ENCODE measurements around the gene FGG.
"Not testable (repeated sequence)": the region's sequence is repeated elsewhere in the genome, so short reads cannot be mapped to it uniquely, and the experiment has no call there.

FGG gene

GRCh38 chr4:154611833-154612232 is 623 bp downstream of the FGG start:
- DNase-seq (ENCODE audit: low read depth, low spot score), result no peak

GRCh38 chr4:154610582-154610981 is 1.9 kb downstream of the FGG start:
- DNase-seq (ENCODE audit: low read depth, low spot score), result no peak

GRCh38 chr4:154609532-154609931 is 2.9 kb downstream of the FGG start:
- no peak for DNase-seq (ENCODE audit: low read depth, low spot score)

DNA sequence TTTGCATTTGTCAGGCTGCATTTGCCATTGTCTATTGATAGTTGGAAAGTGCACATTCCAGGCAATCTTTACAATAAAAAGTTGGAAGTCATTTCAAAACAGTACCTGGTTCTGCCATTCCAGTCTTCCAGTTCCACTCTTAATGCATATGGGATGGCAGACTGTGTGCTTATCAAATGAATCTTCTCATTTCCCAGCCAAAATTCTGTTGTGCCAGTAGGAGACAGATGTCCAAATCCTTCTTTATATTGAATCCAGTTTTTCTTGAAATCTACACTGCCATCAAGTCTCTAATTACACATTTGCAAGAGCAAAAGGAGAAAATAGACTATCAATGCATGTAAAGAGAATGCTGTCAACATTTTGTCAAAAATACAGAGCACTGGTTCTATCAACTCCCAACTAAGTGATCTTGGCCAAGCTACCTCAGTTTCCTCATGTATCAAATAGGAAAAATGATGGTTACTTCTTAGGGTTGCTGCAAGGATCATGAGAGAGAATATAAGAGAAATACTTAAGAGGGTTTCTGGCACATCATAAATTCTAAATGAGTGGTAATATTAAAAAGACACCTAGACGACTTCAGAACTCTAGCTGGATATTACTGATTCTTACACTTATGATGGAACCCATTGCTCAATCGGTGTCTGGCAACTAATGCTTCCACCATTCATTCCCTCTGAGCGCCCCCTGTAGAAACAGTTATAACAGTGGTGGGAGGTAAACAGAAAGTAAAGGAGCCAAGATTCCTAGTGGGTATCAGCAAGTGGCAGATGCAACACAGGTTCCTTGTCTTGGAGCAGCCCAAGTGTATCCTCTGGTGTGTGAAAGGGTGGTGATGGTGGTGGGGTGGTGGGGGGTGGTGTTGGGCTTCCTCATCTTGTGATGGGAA is 3.8 kb downstream of the FGG start:
- DNase-seq (ENCODE audit: low read depth, low spot score), result no peak

GRCh38 chr4:154606728-154607723 is 5.4 kb downstream of the FGG start:
- no peak for DNase-seq (ENCODE audit: low read depth, low spot score)

DNA sequence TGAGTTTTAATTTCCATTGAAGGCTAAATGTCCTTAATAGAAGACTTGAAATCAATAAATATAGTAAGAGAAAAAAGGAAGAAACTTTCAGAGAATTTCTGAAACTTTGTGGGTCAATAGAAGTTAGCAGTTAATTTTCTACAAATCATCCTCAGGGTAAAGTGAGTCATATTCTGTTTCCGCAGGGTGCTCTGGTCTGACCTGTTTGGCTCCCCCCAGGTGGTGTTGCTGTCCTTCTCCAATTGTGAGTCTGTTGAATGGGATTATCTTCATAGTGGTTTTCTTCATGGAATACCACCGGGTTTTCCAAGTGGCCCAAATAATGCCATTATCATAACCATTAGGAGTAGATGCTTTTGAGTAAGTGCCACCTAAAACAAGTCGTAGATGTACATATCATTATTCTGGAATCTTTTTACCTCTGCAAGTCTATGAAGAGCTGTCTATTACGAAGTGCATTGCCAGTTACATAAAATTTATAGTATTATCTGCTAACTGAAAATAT is 7.7 kb downstream of the FGG start:
- DNase-seq (ENCODE audit: low read depth, low spot score), result no peak

DNA sequence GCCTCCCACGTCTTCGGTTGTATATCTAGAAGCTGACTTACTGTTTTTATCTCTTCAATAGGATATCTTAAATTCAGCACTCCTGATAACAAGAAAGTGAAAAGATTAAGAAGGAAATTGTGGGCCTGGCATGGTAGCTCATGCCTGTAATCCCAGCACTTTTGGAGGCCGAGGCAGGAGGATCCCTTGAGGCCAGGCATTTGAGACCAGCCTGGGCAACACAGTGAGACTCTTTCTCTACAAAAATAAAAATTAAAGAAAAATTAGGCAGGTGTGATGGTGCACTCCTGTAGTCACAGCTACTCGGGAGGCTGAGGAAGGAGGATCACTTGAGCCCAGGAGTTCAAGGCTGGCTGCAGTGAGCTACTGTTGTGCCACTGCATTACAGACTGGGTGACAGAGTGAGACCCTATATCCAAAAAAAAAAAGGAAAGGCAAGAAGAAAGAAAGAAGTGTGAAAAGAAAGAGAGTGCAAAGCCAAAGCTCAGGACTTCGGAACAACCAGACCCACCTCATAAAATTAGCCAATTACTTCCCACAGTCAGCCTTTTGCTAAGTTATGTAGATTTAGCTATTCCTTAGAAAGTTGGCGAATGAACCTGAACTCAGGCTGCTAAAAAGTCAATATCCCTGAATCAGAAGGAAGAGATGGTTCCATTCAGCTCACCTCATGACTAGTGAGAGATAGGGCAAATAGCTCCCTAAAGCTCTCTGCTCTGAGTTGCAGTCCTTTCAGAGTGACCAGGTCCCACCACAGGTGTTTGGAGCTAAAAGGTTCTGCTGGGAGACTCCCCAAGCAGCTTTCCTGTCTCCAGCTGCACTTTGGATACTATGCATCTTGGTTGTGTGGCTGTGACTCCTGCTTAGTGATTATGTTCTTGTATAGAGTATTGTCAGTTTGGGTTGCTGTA is 9.2 kb downstream of the FGG start:
- no peak for DNase-seq (ENCODE audit: low read depth, low spot score)

- no peak for DNase-seq (ENCODE audit: low read depth, low spot score)
These were observed 9.9 kb downstream of the FGG start for GRCh38 chr4:154602404-154603020.

DNA sequence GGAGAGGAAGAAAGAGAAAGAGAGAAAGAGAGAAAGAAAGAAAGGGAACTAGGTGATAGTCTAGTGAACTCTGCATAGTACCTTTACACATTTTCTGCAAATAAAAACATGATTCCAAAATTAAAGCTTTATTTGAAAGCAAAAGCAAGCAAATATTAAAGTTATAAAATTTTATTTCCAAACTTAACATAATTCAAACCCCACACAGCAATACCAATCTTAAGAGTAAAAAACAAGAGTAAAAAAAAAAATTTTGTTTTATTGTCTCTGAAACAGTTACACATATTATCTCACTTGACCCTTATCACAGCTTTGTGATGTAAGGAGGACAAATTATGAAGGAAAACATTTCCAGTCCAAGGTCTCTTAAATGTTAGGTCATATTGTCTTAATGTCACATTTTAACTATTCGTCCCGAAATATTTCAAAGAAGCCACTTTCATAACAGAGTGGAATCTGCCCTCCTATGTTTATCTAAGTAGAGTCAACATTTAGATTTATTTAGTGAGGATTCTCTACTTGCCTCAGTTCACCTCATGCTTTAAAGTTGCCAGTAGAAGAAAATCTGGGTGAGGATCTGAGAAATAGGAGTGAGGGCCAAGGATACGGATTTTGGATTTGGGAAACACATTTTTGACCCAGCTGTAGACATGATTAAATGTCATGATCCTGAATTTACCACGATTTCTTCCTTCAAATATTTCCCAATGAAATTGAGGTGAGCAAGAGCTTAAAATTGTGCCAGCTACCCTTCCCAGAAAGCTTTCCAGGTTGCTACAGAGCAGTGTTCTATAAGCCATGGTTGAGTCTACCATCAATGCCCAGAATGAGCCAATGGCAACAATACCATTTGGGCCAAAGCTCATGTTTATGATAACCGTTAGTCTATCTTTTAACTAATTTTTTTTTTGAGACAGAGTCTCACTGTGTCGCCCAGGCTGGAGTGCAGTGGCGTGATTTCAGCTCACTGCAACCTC is 14.4 kb downstream of the FGG start:
- DNase-seq (ENCODE audit: low read depth, low spot score), result no peak

- not testable (repeated sequence) for DNase-seq (ENCODE audit: low read depth, low spot score)
These were observed 15.2 kb downstream of the FGG start for GRCh38 chr4:154597281-154597680.

DNA sequence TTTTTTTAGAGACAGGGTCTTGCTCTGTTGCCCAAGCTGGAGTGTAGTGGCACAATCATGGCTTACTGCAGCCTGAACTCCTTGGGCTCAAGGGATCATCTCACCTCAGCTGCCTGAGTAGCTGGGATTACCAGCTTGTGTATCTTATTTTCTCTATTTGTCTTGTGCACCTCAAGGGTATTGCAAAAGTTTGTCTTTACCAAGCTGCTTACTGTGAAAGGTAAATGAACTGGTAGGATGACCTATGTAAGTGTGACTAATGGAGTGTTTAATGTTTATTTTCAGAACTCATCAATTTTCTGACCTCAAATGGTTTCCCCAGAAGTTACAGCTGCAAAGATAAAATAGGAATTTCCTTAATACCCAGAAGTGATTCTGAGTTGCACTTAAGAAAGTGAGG is 16.6 kb downstream of the FGG start:
- DNase-seq (ENCODE audit: low read depth, low spot score), result no peak

DNA sequence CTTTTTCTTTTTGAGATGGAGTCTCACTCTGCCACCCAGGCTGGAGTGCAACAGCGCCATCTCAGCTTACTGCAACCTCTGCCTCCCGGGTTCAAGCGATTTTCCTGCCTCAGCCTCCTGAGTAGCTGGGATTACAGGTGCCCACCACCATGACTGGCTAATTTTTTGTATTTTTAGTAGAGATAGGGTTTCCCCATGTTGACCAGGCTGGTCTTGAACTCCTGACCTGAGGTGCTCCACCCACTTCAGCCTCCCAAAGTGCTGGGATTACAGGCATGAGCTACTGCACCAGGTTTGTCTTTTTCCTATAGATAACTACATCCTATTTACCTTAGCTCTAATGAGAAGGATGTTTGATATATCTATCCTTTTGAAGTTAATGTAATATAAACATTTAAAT is 18.1 kb downstream of the FGG start:
- not testable (repeated sequence) for DNase-seq (ENCODE audit: low read depth, low spot score)

DNA sequence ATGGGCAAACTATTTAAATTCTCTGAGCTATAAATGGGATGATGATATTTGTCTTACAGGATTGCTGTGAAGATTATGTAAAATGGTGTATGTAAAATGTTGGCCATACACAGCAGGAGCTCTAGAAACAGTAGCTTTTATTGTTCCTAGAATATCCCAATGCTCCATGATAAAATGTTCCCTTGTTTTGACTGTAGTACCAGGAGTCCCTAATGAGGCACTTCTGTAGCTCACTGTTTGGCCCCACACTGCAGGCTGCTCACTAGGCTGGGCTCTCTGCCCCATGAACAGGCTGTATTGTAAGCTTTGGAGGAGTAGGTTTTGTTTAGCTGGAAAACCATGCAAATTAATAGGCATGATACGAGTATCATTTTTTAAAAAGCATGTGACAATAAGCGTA is 18.6 kb downstream of the FGG start:
- DNase-seq (ENCODE audit: low read depth, low spot score), result no peak

DNA sequence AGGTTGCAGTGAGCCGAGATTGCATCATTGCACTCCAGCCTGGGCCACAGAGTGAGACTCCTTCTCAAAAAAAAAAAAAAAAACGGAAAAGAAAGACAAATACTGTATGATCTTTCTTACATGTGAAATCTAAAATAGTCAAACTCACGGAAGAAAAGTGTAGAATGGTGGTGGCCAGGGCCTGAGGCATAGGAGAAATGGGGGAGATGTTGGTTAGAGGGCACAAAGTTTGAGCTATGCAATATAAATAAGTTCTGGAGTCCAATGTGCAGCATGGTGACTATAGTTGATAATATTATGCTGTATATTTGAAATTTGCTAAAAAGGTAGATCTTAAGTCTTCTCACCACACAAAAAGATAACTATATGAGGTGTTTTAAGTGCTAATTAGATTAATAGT is 20.6 kb downstream of the FGG start:
- no peak for DNase-seq (ENCODE audit: low read depth, low spot score)

GRCh38 chr4:154590329-154591006 is 22.0 kb downstream of the FGG start, which contains the start of gene FGA:
Gene FGA, minus strand, starts transcription at chr4:154590742. Its CDS starts 55 bp downstream, at chr4:154590687.
- DNase-seq (ENCODE audit: low read depth, low spot score), result no peak

- DNase-seq (ENCODE audit: low read depth, low spot score), result no peak
These were observed 22.9 kb downstream of the FGG start for GRCh38 chr4:154589296-154590197.

DNA sequence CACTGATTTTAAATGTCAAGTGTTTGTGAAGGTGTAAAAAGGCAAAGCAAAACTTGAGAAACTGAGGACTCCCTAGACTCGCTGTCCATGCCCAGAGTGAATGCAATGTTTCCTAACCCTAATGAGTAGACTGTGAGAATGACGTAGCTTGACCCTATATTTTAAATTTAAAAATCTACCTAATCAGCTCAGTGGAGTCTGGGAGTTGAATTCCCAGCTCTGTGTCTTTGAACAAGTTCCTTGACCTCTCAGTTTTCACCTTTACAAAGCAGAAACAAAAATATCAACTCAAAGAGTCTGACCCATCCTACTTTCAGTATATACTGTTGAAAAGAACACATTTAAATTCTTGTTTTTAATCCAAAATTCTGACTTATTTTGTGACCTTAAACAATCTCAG is 24.3 kb downstream of the FGG start:
- DNase-seq (ENCODE audit: low read depth, low spot score), result no peak
